Endothelial cell of hepatic sinusoid (primary cell): ENCODE measurements around the gene DMBT1.

Experiments
- in situ Hi-C: cut with HindIII; loops from 2 replicates; pipeline ENCODE4 v1.10.0; 2017; ENCODE audit warnings: low sequenced_read_pairs

DMBT1 gene

DNA sequence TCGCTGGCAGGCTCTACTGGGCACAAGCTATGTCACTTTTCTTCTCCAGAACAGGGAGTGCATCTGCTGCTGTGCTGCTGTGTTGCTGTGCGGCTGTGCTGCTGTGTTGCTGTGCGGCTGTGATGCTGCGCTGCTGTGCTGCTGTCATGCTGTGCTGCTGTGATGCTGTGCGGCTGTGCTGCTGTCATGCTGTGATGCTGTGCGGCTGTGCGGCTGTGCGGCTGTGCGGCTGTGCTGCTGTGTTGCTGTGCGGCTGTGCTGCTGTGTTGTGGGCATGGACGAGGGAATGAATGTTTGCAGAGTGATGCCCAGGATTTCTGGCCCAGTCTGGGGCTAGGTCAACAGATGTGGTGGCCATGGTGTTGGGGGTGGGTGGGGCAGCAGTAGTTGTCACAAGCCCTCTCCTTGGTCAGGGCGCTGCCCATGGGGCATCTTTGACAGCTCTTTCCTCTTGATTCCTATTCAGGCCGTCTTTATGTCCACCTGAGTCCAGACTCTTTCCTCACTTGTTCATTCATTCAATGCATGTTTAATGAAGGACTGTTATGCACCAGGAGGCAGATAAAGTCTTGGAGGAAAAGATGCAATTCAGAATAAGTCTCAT is 83.5 kb downstream of the DMBT1 start:
- in situ Hi-C loops, result no loop called here

DNA sequence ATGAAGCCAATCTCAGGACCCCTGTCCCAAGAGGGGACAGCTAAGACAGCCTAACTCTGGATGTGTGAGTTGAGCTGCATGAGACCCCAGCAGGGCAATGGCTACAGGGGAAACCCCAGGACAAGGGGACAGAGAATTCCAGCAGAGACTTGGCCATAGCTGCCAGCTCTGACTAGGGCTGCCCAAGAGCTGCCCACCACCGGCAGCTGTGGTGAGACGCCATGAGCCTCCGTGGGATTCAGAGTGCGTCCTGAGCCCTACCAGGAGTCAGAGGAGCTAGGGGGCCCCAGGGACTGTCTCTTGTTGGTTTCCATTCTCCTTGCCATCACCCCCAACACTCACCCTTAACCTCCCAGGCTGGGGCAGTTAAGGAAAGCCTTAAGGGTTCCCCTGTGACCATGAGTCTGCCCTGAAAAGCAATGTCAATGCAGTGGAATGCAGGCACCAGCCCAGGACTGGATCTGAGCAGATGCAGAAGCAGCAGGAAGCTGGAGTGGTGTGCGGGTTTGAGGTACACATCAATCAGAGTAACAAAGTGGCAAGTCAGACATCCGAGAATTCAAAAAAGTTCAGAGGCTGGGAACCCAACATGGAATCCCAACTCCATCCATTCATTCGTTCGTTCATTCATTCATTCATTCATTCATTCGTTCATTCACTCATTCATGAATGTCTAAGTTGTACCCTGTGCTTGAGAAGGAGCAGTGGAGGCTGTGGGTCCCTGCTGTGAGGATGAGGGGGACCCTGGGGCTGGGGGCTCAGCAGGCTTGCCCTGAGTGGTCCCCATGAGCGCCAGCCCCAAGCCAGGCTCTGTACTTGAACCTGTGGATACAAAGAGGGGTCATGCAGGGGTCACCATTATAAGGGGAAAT is 86.2 kb downstream of the DMBT1 start:
- in situ Hi-C loops, result no loop called here

DNA sequence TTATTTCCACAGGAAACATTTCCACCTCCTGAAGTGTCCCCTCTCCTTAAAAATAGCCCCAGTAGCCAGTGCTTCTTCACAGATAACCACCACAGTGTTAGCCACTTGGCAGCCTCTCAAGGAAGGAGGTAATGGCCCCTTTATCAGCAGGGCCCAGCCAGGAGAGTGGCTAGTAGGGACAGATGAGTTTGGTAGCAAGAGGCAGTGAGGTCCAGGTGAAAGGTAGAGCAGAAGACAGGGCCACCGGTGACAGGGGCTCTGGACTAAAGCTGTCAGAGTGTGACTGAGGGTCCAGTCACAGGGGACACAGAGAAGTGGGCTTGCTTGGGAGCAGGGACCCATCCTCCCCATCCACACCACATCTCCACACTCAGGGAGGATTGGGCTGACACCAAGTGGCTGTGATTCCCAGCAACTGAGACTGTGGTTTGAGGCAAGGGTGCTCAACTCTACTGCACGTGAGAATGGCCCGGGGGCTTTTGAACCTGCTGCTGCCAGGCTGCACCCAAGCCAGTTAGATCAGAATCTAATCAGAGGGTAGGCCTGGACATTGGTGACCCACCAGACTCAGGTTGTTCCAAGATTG is 86.9 kb downstream of the DMBT1 start:
- in situ Hi-C loops, result no loop called here

DNA sequence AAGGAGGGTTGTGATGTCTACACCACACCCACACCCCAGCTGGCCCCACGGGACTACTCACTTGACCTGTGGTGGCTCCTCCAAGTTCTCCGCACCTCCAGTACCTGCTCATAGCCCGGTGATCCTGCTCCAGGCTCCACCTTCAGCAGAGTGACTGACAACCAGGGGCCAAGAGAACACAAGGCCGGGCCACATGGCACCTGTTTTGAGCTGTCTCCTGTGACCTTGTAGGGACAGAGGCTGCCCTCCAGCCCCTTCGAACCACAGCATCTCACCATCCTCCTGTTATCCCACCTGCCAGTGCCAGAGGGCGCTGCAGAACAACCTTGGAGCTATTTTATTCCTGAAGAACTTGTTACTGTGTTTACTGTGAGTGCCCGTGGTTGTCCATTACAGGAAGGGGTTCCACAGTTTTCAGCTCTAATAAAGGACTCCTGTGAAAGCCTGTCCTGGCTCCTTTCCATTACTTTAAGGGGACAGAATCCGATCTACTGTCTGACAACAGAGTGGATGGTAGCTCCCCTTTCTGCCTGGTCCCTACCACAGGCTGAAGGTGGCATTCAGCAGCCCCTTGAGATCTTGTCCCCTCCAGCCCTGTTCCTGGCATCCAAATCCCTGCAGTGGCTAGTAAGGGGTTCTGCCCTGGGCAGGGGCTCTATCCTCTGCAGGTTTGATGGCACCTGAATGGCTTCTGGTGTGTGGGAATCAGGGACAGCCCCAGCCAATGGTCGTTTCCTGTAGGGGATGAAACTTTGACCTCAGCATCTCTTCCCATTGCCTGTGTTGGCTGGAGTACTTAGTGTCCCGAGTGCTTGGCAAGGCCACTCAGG is 88.3 kb downstream of the DMBT1 start:
- in situ Hi-C loops, result no loop called here

DNA sequence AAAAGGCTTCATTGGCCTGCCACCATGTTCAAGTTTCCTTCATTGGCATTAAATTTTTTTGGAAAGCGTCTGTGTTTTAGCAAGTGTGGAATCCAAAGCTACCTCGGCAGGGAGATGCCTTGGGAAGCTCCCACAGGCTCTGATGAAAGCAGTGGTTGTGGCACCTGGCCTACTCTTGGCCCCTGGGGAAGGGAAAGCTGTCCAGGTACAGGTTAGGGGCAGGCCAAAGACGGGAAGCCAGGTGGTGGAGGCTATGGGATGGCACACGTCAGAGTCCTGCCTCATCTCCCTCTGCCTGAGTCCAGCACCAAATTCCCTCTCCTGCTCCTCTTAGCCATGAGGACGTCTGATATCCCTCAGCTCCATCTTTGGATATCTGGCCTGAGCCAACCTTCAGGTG is 89.3 kb downstream of the DMBT1 start:
- in situ Hi-C loops, result no loop called here

DNA sequence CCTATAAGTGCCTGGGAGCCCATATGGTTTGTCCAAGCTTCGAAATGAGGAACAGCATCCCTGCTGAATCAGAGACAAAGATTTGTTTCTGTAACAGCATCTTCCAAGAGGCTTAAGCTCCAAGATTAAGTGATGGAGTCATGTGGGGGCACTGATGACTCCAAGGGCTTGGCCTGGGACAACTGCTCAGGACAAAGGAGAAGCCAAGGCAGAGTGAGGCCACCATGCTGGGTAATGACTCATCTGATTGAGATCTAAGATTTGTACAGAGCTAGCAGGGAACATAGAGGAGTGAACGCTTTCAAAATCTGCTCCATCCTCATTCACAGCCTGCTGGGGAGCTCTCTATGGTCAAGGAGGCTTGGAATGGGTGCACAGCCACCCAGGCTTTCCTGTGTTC is 89.8 kb downstream of the DMBT1 start:
- in situ Hi-C loops, result no loop called here

DNA sequence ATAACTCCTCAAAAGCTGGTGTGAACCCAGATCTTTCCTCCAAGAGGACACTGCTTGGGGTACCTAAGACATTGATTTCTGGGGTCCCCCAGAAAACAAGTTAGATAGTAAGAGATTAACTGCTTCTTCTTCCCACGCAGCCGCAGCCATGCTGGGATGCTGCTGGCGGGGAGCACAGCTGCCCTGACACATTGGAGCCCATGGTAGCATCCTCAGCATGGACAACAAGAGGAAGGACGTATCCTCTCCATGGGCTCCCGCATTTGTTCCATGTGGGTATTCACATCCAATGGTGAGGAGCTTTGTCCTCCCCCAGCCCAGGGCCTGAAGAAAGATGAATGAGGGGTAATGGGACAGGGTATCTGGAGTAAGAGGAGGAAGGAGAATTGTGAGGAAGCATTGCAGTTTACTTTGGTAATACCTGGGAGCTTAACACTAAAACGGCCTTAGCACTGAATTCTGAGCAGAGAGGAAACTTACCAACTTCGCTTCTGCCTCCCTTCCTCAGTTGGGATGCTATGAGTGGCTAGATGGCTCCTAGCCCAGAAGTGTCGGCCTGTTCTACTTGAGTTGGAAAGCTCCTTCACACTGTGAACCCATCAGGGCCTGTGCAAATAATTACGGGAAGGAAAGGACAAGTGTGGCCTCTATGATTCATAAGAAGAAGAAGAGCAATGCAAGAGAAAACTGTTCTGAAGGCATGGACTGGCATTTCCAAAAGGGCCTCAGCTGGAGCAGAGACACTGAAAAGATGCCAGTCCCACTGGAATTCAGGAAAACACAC is 95.2 kb downstream of the DMBT1 start:
- in situ Hi-C loops, result no loop called here

DNA sequence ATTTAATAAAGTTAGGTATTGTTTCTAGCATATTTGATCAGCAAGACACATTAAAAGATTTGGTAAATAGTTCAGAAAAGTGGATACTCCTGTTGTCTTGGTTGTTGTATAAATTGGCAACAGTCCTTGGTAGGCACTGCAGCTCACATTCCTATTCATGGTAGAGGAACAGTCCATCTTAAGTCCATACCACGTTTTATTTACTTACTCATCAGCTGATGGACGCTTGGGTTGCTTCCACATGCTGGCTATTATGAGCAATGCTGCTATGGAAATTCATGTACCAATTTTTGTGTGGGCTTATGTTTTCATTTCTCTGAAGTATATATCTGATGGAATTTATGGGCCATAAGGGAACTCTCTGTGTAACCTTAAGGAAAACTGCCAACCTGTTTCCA is 95.8 kb downstream of the DMBT1 start:
- in situ Hi-C loops, result no loop called here

DNA sequence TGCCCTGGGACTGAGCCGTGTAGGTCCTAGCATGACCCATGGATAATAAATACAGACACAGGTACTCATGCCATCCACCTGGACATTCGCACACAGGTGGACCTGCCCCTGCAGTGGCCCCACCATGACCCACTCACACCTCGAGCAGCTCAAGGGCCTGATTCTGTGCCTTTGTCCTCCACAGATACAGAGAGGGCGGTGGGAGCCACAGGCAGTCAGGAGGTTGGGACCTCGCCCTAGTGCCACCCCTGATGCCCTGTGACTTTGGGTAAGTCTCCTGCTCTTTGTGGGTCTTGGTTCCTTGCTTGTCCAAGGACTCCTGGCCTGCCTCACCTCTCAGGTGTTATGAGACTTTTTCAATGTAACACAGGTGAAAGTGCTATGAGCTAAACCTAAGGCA is 96.2 kb downstream of the DMBT1 start:
- in situ Hi-C loops, result no loop called here

DNA sequence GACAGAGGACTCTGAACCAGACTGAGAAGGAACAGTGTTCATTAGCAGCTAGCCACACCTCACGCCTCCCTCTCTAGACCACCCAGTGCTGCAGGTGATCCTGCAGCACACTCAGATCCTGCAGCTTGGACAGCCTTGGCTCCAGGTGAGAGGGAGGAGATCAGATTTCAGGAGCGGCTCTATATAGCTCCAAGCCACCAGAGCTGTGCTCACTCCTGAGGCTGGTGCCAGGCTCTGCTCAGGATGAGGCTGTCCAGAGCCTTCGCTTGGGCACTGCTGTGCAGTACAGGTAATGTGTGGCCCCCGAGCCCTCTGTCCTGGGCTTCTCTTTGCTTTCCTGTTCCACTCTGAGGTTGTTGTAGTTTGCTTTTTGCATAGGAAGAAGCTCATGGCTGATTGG is 96.7 kb downstream of the DMBT1 start:
- in situ Hi-C loops, result no loop called here

DNA sequence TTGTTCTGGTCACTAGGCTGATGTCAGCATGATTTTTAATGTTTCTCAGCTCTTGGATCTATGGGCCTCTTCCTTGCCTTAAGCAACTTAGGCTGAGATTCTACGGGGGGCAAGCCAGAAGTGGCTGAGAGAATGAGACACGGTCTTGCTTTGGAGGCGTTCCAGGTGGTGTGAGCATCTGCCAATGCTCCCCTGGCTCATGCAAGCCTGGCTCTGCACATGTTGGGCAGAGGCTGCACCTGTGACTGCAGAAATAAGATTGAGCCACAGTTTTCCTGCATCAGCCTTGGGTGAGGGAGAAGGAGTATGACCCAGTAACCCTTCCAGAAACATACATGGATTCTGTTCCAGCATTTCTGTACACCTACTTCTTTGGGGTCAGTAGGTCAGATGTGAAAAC is 97.2 kb downstream of the DMBT1 start:
- in situ Hi-C loops, result no loop called here

DNA sequence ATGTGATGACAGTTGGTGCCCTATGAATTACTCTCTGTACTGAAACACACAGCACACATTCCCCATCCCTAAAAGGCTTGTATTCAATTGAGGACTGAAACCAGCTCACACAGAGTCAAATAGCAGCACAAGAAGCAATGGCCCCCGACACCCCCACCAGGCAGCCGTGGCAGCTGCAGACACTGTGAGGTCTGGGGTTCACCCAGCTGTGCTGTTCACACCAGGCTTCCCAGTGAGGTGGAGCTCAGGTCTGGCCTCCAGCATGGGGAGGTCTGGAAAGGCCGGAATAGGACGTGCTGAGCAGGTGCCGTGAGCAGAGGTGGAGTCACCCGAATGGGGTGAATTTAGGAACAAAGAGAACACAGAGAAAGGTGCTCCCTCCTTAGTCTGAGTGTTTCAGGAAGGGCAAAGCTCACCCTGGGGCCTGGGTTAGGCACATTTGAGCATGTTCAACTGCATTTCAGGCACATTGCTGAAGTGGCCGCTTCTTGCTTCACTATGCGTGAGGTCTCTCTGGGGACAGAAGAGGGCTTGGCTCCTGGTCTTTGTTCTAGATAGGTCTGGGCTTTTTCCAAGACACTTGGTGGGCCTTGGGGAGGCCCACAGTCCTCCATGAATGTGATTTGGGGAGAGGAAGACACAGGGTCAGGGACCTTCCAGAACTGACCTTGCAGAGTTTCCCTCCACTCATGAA is 97.9 kb downstream of the DMBT1 start:
- in situ Hi-C loops, result no loop called here

DNA sequence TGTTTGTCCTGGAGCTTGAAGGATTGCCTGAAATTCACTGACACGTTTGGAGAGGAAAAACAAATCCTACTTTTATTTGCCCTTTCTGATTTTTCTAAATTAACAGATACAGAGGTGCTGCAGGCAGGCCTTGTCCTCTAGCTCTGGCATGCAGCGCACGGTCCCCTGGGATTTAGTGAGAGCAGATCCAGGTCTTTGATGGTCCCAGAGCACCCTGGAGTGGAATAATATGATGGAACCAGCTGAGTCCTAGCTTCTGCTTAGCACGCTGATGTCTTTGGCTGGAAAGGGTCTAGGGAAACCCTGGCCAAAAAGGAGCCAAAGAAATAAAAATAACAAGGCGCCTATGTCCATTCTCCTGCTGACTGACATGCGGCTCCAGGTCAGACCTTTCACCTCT is 98.6 kb downstream of the DMBT1 start:
- in situ Hi-C loops, result no loop called here

DNA sequence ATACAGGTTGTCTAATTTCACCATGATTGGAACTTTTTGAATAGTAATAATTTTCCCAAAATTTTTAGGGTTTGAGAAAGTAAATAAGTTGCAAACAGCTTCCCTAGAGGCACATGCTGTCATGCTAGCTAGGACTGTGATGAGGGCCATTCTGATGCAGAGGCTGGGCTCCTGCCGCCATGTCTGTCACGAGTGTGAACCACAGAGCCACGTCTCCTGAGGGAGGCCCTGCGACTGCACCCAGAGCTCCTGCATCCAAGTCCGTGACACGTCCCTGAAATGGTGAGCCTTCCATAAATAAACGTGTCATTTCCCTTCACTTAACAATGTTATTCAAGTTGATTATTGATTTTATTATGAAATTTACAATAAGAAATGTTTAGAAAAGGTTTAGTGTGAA is 99.1 kb downstream of the DMBT1 start:
- in situ Hi-C loops, result no loop called here

DNA sequence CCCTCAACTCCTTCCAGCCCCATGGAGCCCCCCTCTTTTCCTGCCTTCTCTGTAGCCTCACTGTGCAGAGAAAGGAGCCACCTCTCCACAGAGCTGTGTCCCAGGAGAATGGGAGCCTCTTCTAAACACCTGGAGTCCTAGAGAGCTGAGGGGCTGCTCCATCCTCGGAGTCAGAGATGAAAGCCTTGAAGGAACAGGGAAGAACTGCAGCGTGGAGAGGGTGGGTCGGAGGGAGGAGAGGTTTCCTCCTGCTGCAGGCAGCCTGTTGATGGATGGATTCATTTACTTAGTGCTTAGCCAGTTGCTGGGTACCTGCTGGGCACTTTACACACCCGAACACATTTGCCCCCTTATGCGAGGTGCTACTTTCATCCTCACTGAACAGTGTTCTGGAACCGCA is 100.1 kb downstream of the DMBT1 start:
- in situ Hi-C loops, result no loop called here

DNA sequence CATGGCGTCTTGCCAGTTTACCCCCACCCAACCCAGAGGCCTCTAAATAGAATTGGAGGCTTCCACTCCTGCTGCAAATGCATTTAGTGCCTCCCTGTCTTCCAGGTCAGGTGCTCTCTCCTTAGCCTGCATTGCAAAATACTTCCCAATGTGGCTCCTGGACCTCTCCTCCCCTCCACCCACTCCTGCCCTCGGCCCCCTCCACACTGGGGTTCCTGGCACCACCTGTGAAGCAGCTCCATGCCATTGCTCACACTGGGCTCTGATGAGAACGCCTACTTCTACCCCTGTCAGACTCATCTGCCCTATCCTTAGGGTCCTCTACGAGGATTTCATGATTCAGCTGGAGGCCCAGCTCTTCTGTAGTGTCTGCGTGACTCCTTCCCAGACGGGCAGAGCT is 101.7 kb downstream of the DMBT1 start:
- in situ Hi-C loops, result no loop called here

DNA sequence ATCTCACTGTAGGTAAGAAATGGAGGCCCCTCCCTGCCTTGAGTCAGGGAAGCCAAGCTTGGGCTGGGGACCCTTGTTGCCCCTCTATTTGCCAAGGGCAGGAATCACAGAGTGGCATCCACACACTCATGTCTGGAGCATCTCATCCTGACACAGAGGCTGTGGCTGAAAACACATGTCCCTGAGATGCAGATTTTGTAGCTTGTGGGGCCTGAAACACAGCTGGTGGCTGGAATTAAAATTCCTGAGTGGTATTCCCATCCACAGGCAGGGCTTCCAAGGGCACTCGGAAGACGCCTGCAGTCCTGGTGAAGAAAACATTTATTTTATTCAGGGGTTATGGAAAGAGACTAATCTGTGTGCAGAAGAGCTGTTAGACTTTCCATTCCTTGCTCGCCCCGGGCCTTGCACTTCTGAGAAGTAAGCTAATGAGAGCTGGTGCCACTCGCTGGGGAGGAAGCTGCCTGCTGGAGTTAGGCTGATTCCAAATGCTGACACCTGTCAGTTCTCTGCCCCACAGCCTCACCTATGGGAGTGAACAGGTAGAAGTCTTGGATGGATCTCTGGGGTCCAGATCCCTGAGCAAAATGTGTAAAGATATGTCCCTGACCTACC is 103.1 kb downstream of the DMBT1 start:
- in situ Hi-C loops, result no loop called here

DNA sequence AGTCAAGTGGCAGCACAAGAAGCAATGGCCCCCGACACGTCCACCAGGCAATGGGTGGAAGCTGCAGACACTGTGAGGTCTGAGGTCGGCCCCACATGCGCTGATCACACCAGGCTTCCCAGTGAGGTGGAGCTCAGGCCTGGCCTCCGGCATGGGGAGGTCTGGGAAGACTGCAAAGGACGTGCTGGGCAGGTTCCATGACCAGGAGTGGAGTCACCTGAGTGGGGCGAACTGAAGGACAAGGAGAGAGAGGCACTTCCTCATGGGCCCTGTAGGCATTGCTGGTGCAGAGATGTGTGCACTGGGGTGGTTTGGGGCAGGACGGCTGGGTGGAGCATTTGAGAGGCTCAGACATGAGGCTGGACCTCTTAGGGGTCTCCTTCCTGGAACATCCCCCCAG is 103.9 kb downstream of the DMBT1 start:
- in situ Hi-C loops, result no loop called here

DNA sequence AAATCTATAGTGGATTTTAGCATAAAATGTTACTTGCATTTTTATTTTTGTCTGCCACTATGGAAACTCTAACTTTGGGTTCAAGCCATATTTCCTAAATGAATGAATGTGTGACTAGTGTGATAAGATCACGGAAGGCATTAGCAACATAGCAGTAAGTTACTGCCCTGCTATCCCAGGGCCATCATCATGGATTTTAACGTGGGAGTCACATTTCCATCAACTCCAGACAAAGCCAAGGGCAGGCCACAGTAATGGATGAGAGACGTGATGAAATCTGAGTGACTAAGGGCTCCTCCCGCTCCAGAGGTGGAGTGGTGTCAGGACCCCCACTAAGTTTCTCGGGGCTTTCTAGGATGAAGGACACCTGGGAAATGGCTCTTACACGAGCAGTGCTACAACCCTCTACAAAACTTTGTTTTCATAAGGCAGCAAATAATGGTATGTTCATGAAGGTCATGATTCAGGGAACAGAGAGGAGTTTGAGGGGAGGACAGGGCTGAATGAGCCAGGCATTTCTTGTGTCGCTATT is 104.8 kb downstream of the DMBT1 start:
- in situ Hi-C loops, result no loop called here
